Ovary (tissue), 3 donors: ENCODE data around the gene SERHL2.

Experiments used
- EP300 ChIP-seq: sonication (generic); formaldehyde crosslinking; IDR thresholded peaks from one replicate; pipeline ENCODE4 v1.6.1; 2017; ENCODE audit warnings: antibody characterized with exemption
- POLR2A ChIP-seq: fragments of 450-650 bp; IDR thresholded peaks from one replicate; pipeline ENCODE4 v1.6.1; 2017; ENCODE audit warnings: antibody characterized with exemption, mild to moderate bottlenecking, moderate library complexity
- TF ChIP-seq, protein P1 (sequence below), 3 donors: fragments of 450-650 bp in 2 of 3; fragments of 200-600 bp in 1 of 3; IDR thresholded peaks; one replicate each; pipeline versions ENCODE4 v1.5.1 to v1.8.0; 2016 to 2022; ENCODE audit warnings: antibody characterized with exemption in 3 of 3, mild to moderate bottlenecking in 1 of 3
- donor health status: DM: no; HTN: no; CAD: no.

DNA sequence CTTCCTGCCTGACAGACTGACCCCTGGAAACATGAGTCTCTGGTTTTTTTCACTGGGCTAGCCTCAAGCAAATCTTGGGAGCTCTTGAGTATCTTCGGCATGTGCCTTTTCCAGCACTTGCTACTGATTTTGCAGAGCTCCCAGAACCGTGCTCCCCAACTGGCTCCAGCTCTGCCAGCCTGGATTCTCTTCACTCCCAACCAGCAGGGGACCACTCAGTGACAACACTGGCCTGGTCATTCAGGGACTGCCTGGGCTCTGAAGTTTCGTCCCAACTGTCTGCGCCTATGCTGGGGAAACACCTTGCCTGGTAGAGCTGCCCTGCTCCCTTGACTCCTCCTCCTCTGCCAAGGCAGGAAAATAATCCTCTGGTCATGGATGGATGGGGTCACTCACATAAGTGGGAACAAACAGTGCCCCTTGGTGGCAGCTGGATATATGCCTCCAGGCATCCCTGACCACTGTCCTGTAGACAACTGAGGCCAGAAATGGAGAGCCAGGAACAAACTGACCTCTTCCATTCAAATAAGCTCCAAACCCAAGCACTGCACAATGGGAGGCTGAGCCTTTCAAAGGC lies 30.7 kb downstream of the SERHL2 start:
- TF ChIP-seq POLR2A, result no peak
- no peak for TF ChIP-seq EP300
- TF ChIP-seq, protein P1, sequence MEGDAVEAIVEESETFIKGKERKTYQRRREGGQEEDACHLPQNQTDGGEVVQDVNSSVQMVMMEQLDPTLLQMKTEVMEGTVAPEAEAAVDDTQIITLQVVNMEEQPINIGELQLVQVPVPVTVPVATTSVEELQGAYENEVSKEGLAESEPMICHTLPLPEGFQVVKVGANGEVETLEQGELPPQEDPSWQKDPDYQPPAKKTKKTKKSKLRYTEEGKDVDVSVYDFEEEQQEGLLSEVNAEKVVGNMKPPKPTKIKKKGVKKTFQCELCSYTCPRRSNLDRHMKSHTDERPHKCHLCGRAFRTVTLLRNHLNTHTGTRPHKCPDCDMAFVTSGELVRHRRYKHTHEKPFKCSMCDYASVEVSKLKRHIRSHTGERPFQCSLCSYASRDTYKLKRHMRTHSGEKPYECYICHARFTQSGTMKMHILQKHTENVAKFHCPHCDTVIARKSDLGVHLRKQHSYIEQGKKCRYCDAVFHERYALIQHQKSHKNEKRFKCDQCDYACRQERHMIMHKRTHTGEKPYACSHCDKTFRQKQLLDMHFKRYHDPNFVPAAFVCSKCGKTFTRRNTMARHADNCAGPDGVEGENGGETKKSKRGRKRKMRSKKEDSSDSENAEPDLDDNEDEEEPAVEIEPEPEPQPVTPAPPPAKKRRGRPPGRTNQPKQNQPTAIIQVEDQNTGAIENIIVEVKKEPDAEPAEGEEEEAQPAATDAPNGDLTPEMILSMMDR (IDR thresholded peaks at IDR 0.05), result no peak
